ENCODE measurements around the gene RPL39L.

DNA sequence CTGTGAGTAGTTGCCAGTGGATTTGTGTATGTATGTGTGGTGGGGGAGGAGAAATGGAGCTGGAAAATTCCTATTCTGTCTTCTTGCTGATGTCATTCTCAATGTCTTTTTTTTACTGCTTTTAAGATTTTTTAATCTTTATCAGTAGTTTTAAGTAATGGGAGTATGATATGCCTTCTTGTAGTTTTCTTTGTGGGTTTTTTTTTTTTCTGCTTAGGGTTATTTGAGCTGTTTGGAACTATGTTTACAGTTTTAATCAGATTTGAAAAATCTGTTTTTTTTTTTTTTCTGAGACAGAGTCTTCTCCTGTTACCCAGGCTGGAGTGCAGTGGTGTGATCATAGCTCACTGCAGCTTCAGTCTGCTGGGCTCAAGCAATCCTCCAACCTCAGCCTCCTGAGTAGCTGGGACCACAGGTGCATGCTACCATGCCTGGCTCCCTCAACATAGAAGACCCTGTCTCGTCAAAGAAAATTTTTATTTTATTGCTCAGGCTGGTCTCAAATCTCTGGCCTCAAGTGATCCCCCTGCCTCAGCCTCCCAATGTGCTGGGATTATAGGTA lies 37.1 kb downstream of the RPL39L start:
- TF ChIP-seq CTCF (conservative IDR thresholded peaks at IDR 0.05), result no peak
- no peak for TF ChIP-seq ZFX (IDR thresholded peaks at IDR 0.05)

Measured in C4-2B (cell line).